ENCODE data around the gene CCR3.

The CCR3 gene

GRCh38 chr3:46297658-46298423, 55.6 kb downstream of the CCR3 start:
- DNase-seq (ENCODE audit: low read depth in 2 of 2), result no peak

DNA sequence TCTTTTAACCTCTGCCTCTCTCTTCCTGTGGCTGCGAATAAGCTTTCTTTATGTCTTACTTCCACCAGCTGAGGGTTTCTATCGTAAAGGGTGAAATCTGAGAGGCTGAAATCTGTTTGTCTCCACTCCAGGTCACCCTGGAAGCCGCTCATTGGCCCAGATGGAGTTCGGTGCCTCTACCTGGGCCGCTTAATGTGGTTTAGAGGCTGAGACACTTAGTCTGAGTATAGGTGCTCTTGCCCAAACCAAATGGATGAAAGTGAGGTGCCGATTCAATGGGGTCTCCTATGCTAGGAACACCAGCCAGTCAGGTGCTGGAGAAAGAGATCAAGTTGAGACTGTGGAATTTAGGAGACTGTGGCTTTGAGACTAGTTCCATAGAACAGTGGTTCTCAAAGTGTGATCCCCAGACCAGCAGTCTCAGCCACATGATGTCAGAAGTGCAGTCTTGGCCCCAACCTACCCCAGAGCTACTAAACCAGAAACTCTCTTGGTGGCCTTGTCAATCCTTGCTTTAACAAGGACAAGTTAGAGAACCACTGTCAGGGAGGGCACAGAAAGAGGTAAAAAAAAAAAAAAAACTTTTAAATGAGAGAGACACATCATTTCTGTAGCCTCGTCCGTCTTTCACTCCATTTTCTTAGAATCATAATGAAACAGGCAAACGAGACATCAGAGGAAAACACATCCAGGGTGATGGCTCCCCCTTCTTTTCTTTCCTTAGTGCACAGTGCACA, 56.8 kb downstream of the CCR3 start:
- peak in 1 of 2 donors; percentile 32 for DNase-seq (ENCODE audit: low read depth in 2 of 2)

- DNase-seq (ENCODE audit: low read depth in 2 of 2), result no peak
Measured at GRCh38 chr3:46299608-46300460, 57.6 kb downstream of the CCR3 start.

DNA sequence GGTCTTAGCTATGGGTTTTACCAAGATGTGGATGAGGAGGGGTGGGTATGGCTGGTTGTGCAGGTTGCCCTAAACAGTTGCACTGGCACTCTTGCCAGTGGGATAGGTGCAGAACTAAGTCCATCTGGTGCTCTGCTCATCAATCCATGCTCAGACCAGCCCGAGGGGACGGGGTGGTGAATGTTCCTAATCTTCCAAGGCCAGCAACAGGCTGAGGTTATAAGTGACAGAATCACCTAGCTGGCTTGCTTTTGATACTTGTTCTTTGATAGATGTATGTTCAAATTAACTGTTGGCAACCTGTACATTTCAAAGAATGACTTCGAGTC, 58.2 kb downstream of the CCR3 start:
- DNase-seq (ENCODE audit: low read depth in 2 of 2), result no peak

DNA sequence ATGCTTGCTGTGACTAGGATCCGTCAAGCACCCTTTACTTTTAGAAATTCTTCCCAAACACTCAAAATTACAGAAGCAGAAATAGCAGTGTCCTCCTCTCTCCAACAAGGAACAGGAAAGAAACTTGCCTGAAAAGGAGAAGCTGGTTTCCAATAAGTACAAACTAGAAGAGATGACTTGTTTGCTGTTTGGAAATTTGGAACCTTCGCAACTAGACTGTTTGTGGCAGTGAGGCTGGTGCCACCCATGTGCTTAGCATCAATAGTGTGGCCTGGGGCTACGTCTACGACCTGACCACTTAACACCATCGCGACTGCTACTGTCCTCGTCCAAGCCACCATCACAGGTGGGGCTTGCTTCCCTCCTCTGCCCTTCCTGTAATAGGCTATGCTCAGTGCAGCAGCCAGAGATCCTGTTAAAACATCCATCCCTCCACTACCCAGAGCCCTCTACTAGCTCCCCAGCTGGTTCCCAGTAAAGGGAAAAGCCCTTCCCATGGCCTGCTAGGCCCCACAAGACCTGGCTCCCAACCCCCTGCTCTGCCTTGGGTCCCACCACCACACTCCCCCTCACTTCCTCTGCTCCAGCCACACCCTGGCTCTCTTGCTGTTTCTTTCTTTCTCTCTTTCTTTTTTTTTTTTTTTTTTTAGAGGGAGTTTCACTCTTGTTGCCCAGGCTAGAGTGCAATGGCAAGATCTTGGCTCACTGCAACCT, 59.0 kb downstream of the CCR3 start:
- no peak for DNase-seq (ENCODE audit: low read depth in 2 of 2)

DNA sequence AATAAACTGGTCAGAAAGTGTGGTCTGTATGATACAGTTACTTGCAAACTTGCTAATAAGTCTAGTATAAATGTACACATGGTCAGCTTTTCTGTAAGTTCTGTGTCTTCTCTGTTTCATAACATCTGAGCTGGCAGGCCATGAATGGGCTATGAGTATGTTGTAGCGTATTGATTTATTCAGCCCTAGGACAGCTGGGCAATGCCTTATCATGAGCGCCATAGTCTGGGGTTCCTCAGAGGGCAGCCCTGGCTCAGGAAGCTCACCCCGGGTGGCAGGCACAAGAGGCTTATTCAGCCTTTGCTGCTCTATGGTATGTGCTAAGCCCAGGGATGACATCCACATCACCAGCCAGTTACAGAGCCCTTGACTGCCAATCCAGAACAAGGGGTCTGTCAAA, 61.0 kb downstream of the CCR3 start:
- DNase-seq (ENCODE audit: low read depth in 2 of 2), result no peak

DNA sequence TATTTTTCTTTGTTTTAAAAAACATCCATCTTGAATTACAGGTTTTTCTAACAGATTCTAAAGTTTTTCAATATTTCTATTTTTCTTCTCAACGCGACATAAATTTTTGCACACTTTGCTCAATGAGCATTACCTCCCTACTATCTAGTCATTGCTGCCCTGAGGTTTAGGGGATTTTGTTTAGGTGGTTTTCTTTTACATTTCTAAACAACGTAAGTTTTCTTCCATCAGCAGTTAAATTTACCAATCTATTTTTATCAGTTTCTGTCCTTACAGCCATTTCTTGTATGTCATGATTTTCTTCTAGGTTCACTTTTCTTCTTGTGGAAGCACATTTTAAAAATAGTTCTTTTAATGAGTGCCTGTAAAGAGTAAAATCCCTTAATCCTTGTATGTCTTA, 62.5 kb downstream of the CCR3 start:
- no peak for DNase-seq (ENCODE audit: low read depth in 2 of 2)

- DNase-seq (ENCODE audit: low read depth in 2 of 2), result no peak
Measured at GRCh38 chr3:46312991-46313390, 70.7 kb downstream of the CCR3 start.

DNA sequence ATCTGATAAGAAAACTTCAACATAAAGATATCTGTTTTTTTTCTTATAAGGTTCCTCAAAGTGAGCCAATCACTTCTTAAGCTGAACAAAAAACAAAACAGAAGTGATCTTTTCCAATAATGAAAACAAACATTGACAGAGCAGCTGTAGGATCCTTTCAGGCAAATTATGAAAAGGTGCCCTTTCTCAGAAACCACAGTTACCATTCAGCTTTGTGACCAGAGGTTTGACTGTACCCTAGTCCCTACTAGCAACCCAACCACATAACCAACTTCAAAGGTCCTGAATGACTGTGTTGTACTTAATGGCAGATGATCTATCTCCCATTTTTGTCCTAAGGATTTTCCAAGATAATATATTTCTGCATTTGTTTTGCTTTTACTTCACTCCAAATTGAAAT, 72.3 kb downstream of the CCR3 start:
- no peak for DNase-seq (ENCODE audit: low read depth in 2 of 2)

DNA sequence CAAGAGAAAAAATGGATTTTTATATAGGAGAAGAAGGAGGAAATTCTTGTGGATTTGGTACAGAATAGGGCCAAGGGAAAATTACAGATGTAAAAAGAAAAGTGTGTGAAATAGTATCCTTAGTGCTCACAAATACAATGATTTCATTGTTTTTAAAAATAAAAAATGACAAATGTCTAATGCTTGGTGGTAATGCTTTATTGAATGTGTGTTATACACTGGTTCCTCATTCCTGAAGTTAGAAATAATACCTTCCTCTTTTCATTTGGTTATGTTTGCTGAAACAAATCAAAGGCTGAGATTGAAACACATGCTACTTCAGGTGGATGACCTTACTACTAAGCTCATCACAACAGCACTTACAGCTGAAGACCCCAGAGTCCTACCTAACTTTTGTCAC, 73.9 kb downstream of the CCR3 start:
- DNase-seq (ENCODE audit: low read depth in 2 of 2), result no peak

Data from stimulated activated CD8-positive, alpha-beta memory T cell treated with anti-CD3 and anti-CD28 coated beads, Interleukin-2, amount 100 ng/mL, for 48 hours (primary cell).